HL-60 (cell line): Measurements from ENCODE around the gene EMC9.

Experiments
- POLR2AphosphoS5 ChIP-seq: IDR thresholded peaks from 2 replicates; pipeline ENCODE4 v1.6.1; 2012; ENCODE audit warnings: low read depth
- TF ChIP-seq, protein P1 (sequence below): IDR thresholded peaks from one replicate; pipeline ENCODE4 v1.5.1; 2011; ENCODE audit warnings: low read length, control low read depth, inconsistent platforms; ENCODE audit not compliant: insufficient read depth
- TF ChIP-seq, protein P2 (sequence below): IDR thresholded peaks from 2 replicates; pipeline ENCODE4 v1.6.1; 2012; ENCODE audit warnings: low read depth; ENCODE audit not compliant: insufficient replicate concordance

DNA sequence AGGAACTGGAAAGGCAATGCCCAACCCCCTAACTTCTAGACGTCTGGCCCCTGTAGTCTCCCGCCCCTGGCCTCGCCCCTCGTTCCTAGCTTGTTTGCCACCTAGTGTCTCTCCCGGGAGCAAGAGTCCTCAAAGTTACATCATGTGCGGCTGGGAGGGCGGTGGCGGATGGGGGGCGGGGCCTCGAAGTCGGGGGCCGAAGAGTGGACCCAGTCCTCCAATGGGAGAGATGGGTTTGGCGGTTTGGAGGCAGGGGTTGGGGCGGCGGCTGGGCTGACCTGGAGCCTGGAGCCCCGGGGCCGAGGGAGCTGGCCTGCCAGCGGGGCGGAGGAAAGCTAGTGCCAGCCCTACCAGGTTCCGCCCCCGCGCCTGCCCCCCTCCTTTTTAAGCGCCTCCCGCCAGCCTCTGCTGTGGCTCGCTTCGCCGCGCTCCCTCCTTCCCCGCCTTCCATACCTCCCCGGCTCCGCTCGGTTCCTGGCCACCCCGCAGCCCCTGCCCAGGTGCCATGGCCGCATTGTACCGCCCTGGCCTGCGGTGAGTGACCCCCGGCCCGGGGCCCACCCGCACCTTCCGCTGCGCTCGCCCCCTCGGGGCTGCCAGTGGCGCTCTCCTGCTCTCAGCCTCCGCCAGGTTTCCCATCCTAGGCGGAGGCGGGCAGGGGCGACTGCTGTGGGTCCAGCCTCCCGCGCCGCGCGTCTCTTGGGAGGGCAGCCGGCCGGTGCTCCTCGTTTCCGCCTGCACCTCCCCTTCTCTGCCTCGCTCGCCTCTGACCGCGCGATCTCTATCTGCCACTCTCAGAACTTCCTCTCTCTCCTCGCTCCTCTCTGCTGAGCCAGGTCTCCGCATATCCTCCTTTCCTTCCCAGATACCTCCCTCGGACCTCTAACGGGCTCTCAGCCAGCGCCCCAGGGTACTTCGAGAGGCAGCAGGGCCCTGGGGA, 47.2 kb downstream of the EMC9 start, which contains the start of gene PCK2:
- peak; percentile 85 for TF ChIP-seq POLR2AphosphoS5
- TF ChIP-seq, protein P1, sequence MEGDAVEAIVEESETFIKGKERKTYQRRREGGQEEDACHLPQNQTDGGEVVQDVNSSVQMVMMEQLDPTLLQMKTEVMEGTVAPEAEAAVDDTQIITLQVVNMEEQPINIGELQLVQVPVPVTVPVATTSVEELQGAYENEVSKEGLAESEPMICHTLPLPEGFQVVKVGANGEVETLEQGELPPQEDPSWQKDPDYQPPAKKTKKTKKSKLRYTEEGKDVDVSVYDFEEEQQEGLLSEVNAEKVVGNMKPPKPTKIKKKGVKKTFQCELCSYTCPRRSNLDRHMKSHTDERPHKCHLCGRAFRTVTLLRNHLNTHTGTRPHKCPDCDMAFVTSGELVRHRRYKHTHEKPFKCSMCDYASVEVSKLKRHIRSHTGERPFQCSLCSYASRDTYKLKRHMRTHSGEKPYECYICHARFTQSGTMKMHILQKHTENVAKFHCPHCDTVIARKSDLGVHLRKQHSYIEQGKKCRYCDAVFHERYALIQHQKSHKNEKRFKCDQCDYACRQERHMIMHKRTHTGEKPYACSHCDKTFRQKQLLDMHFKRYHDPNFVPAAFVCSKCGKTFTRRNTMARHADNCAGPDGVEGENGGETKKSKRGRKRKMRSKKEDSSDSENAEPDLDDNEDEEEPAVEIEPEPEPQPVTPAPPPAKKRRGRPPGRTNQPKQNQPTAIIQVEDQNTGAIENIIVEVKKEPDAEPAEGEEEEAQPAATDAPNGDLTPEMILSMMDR: no peak
- TF ChIP-seq, protein P2, sequence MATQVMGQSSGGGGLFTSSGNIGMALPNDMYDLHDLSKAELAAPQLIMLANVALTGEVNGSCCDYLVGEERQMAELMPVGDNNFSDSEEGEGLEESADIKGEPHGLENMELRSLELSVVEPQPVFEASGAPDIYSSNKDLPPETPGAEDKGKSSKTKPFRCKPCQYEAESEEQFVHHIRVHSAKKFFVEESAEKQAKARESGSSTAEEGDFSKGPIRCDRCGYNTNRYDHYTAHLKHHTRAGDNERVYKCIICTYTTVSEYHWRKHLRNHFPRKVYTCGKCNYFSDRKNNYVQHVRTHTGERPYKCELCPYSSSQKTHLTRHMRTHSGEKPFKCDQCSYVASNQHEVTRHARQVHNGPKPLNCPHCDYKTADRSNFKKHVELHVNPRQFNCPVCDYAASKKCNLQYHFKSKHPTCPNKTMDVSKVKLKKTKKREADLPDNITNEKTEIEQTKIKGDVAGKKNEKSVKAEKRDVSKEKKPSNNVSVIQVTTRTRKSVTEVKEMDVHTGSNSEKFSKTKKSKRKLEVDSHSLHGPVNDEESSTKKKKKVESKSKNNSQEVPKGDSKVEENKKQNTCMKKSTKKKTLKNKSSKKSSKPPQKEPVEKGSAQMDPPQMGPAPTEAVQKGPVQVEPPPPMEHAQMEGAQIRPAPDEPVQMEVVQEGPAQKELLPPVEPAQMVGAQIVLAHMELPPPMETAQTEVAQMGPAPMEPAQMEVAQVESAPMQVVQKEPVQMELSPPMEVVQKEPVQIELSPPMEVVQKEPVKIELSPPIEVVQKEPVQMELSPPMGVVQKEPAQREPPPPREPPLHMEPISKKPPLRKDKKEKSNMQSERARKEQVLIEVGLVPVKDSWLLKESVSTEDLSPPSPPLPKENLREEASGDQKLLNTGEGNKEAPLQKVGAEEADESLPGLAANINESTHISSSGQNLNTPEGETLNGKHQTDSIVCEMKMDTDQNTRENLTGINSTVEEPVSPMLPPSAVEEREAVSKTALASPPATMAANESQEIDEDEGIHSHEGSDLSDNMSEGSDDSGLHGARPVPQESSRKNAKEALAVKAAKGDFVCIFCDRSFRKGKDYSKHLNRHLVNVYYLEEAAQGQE: no peak
